ENCODE data around the gene HECW1.

- TF ChIP-seq POLR2A (IDR thresholded peaks at IDR 0.05), result no peak
- TF ChIP-seq CTCF (IDR thresholded peaks at IDR 0.05 in 4 of 5, conservative IDR thresholded peaks at IDR 0.05 in 1 of 5), result no peak
Observed at GRCh38 chr7:43585562-43585961, 473.1 kb downstream of the HECW1 start.
